ENCODE data around the gene KRTAP4-16.
"Not testable (repeated sequence)": the region's sequence is repeated elsewhere in the genome, so short reads cannot be mapped to it uniquely, and the experiment has no call there.

Gene KRTAP4-16

GRCh38 chr17:41118721-41119120 lies 16.7 kb upstream of the KRTAP4-16 start:
- DNase-seq = no peak

- DNase-seq = not testable (repeated sequence)
These were observed 15.9 kb upstream of the KRTAP4-16 start, which contains the start of gene KRTAP4-11 for GRCh38 chr17:41117846-41118386. Gene KRTAP4-11 (minus strand): TSS chr17:41118373. CDS start chr17:41118315, 58 bp downstream.

- no peak for DNase-seq
These were observed 14.3 kb upstream of the KRTAP4-16 start for GRCh38 chr17:41116297-41116696.

- DNase-seq = no peak
These were observed 9.3 kb upstream of the KRTAP4-16 start for GRCh38 chr17:41111151-41111885.

GRCh38 chr17:41108728-41109386 lies 6.8 kb upstream of the KRTAP4-16 start:
- DNase-seq = not testable (repeated sequence)

- no peak for DNase-seq
These were observed 6.0 kb upstream of the KRTAP4-16 start for GRCh38 chr17:41107941-41108450.

- not testable (repeated sequence) for DNase-seq
These were observed 3.3 kb upstream of the KRTAP4-16 start, which contains the start of gene KRTAP4-9 for GRCh38 chr17:41105347-41105746. Gene KRTAP4-9 (plus strand): TSS chr17:41105389. CDS start chr17:41105389, 0 bp downstream.

GRCh38 chr17:41104386-41105038 lies 2.5 kb upstream of the KRTAP4-16 start:
- DNase-seq = not testable (repeated sequence)

- DNase-seq = no peak
These were observed 1.9 kb upstream of the KRTAP4-16 start for GRCh38 chr17:41103896-41104295.

- DNase-seq = not testable (repeated sequence)
These were observed 2.1 kb downstream of the KRTAP4-16 start for GRCh38 chr17:41099682-41100480.

GRCh38 chr17:41098481-41098880 lies 3.5 kb downstream of the KRTAP4-16 start:
- DNase-seq = no peak

GRCh38 chr17:41098042-41098441 lies 4.0 kb downstream of the KRTAP4-16 start, which contains the start of gene KRTAP4-8:
Gene KRTAP4-8 (minus strand): TSS chr17:41098142. CDS start chr17:41098084, 58 bp downstream.
- no peak for DNase-seq

GRCh38 chr17:41096055-41096454 lies 6.0 kb downstream of the KRTAP4-16 start:
- no peak for DNase-seq

GRCh38 chr17:41088760-41089352 lies 13.2 kb downstream of the KRTAP4-16 start:
- not testable (repeated sequence) for DNase-seq

GRCh38 chr17:41084100-41084856 lies 17.7 kb downstream of the KRTAP4-16 start, which contains the start of gene KRTAP4-7:
Gene KRTAP4-7 (plus strand): TSS chr17:41084150. CDS start chr17:41084207, 57 bp downstream.
- not testable (repeated sequence) for DNase-seq

GRCh38 chr17:41083427-41083826 lies 18.6 kb downstream of the KRTAP4-16 start:
- DNase-seq = not testable (repeated sequence)

GRCh38 chr17:41082626-41083025 lies 19.4 kb downstream of the KRTAP4-16 start:
- DNase-seq = no peak

GRCh38 chr17:41076788-41077187 lies 25.2 kb downstream of the KRTAP4-16 start:
- DNase-seq = no peak

GRCh38 chr17:41073676-41074075 lies 28.3 kb downstream of the KRTAP4-16 start:
- DNase-seq = no peak

- no peak for DNase-seq
These were observed 30.2 kb downstream of the KRTAP4-16 start for GRCh38 chr17:41071606-41072360.

All from activated T-cell treated with anti-CD3 and anti-CD28 coated beads, Interleukin-2, amount 50 U/mL, for 48 hours (primary cell).